Stimulated activated CD8-positive, alpha-beta memory T cell treated with anti-CD3 and anti-CD28 coated beads, Interleukin-12 subunit alpha, Interleukin-12 subunit beta, amount 100 ng/mL, for 1 hour (primary cell): ENCODE measurements around the gene HTT.

Experiments used
- DNase-seq: peaks from one replicate; pipeline ENCODE4 v3.0.0-alpha.2; 2020; ENCODE audit warnings: low read depth

The HTT gene

DNA sequence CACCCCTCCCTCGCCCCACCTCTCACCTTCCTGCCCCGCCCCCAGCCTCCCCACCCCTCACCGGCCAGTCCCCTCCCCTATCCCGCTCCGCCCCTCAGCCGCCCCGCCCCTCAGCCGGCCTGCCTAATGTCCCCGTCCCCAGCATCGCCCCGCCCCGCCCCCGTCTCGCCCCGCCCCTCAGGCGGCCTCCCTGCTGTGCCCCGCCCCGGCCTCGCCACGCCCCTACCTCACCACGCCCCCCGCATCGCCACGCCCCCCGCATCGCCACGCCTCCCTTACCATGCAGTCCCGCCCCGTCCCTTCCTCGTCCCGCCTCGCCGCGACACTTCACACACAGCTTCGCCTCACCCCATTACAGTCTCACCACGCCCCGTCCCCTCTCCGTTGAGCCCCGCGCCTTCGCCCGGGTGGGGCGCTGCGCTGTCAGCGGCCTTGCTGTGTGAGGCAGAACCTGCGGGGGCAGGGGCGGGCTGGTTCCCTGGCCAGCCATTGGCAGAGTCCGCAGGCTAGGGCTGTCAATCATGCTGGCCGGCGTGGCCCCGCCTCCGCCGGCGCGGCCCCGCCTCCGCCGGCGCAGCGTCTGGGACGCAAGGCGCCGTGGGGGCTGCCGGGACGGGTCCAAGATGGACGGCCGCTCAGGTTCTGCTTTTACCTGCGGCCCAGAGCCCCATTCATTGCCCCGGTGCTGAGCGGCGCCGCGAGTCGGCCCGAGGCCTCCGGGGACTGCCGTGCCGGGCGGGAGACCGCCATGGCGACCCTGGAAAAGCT lies at the start of gene HTT, which contains the start of gene HTT-AS:
TSS of gene HTT (plus strand) at position 604 of the 768 bp plus-strand sequence. CDS start at position 749, 145 bp downstream.
TSS of gene HTT-AS (minus strand) at position 461 of the 768 bp plus-strand sequence.
- peak; percentile 92 for DNase-seq

- no peak for DNase-seq
Observed at GRCh38 chr4:3025881-3026280, 48.6 kb upstream of the HTT start.

DNA sequence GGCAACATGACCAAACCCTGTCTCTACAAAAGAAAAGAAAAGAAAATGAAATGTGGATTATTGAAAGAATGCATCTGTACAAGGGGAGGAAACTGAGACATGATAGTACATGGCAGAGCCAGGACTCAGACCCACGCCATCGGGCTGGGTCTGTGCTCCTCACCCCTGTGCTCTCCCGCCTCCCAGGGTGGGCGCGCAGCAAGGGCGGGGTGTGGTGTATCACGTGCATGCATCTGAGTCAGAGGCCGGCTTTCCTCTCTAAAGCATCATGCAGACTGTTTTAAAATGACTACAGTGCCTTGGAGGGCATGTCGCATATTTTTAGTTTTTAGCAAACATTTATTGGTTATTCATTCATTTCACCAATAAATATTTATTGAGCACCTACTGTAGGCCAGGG lies 47.9 kb upstream of the HTT start:
- no peak for DNase-seq

- DNase-seq = no peak
Observed at GRCh38 chr4:3029464-3029863, 45.0 kb upstream of the HTT start.

GRCh38 chr4:3030566-3031356 lies 43.7 kb upstream of the HTT start:
- DNase-seq = no peak

DNA sequence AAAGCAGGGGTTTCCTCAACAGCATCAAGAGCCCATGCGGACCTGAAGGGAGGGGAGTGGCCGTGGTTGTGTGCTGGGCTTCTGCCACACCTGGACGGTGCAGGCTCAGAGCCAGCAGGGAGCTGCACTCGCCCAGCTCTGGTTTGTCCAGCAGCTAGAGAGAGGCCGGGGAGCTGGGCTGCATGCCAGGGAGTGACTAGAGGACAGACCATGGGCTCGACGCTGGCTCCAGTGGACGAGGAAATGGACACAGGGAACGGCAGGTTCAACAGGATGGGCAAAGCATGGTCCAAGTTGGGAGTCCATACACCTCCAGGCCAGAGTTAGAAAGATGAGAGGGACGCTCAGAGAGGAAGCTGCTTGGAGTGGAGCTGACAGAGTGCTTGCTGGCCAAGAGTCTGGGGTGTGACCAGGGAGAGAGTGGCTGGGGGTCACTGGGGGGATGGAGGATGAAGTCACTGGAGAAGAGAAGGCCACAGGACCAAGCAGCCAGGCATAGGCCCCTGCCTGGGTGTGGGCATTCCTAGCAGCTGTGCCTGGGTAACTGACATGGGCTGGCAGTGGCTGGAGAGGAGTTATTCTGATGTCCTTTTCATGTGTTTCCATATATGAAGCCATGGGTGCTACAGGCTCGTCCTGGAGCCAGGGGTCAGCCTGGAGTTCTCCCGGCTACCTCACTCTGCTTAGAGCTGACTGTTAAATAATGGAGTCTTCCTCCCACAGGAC lies 43.0 kb upstream of the HTT start:
- no peak for DNase-seq

DNA sequence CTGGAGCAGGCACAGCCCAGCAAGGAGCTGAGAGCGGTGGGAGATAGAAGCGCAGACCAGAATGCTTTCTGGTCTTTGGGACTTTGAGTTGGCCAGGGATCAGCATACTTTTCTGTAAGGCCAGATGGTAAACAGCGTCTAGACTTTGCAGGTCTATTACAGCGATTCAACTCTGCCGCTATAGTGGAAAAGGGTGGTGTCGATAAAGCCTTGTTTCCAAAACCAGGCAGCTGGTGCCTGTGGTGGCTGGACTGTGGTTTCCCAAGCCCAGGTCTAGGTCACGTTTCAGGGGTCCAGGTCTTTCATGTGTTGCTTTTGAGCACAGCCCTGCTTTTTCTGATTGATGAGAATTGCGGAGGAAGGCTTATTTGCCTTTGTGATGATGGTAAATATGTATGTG lies 40.2 kb upstream of the HTT start:
- no peak for DNase-seq

- DNase-seq = no peak
Observed at GRCh38 chr4:3035249-3035648, 39.2 kb upstream of the HTT start.

- DNase-seq = no peak
Observed at GRCh38 chr4:3035674-3036073, 38.8 kb upstream of the HTT start.

DNA sequence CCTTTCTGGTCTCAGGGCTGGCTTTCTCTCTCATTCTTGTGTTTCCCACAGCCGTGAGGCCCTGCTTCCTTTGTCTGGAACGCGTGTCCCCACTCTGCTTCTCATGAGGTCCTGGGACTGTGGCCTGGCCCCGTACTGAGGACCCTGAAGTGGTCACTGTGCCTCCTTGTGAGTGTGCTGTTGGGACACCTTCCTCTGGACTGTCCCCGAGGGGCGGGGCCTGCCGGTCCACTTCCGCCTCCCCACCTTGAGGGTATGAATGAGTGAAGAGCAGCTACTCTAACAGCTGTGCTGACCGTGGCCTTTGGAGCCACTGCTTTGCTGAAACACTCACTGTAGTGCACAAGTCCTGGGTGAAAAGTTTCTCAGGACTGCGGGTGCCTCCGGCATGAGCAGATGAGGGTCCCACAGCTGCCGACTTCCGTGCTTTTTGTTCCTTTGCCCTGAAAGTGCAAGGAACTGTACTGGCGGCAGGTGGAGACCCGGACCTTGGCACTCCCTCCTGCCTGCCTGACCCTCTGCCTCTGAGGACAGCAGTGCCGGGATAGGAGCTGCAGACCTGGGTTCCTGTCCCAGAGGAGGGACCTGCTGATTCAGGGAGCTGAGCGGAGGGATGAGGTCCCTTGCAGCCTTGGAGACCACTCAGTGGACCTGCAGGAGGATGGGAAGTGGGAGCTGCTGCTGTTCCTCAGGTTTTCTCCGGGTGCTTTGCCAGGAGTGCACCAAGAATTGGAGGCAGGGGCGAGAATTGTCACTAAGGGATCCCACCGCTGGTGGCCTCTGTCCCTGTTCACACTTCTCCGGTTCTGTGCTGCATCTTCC lies 38.1 kb upstream of the HTT start:
- DNase-seq = no peak

DNA sequence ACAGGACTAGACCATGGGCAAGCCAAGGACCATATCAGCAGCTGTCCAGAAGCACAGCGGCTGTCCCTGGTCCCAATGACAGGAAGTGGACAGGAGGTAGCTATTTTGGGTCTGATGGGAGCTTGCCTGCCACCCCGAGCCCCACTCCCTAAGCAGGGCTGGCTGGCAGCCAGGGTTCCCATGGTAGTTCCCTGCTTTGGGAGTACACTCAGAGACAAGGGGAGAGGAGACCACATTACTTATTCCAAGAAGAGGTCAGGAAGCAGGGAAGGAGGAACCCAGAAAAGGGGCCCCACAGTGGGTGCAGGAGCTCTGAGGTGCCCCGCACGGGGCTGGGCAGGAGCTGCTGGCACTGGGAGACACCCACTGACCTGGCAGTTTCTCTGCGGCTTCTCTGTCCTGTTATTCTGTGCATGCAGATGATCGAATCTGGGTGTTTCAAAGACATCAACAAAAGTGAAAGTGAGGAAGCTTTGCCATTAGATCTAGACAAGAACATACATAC lies 36.5 kb upstream of the HTT start:
- no peak for DNase-seq

- no peak for DNase-seq
Observed at GRCh38 chr4:3039706-3040366, 34.6 kb upstream of the HTT start.

- no peak for DNase-seq
Observed at GRCh38 chr4:3040452-3041191, 33.9 kb upstream of the HTT start.

GRCh38 chr4:3041192-3042142 lies 33.0 kb upstream of the HTT start:
- no peak for DNase-seq

GRCh38 chr4:3042226-3042625 lies 32.3 kb upstream of the HTT start:
- no peak for DNase-seq

DNA sequence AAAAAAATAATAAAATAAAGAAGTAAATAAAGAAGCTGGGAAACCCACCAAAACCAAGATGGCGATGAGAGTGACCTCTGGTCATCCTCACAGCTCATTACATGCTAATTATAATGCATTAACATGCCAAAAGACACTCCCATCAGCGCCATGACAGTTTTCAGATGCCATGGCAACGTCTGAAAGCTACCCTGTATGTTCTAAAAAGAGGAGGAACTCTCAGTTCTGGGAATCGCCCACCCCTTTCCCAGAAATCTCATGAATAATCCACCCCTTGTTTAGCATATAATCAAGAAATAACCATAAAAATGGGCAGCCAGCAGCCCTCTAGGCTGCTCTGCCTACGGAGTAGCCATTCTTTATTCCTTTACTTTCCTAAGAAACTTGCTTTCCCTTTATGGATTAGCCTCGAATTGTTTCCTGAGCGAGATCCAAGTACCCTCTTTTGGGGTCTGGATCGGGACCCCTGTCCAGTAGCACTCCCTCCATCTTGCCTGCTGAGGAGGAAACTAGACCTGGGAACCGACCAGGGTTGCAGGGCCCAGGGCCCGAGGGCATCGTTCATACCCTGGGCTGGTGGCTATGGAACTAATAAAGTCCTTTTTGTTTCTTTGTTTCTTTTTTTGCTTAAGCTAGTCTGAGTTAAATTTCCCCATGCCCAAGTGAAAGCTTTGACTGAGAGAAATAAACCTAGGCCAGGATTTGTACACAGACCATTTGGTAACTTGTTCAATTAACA lies 31.0 kb upstream of the HTT start:
- DNase-seq = no peak

DNA sequence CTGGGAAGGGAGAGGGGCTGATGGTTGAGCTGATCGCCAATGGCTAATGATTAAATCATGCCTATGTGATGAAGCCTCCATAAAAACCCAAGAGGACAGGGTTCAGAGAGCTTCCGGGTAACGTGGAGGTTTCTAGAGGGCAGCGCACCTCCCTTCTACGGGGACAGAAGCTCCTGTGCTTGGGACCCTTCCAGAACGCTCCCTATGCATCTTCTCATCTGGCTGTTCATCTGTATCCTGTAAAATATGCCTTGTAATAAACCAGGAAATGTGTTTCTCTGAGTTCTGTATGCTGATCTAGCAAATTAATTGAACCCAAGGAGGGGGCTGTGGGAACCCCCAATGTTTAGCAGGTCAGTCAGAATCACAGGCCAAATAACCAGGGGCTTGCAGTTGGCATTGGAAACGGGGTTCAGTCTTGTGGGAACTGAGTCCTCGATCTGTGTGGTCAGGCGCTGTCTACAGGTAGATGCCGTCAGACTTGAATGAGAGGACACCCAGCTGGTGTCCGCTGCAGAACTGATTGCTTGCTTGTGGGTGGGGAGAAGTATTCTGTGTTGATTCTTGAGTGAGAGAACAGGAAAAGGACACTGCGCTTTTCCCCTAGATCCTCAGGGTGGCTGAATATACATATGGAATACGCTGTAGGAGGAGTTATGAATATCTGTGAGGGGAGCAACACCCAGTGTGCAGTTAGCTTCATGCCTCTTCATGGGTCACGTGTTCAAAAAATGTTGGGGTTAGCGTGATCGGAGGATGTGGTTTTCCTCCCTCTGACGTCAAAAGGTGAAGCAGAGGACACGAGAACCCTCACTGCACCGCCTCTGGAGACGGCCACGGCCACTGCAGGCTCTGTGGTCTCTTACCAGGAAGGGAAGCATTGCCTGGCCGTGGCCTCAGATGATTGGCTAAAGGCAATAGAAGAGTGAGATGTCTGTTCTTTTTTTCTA lies 29.3 kb upstream of the HTT start:
- DNase-seq = peak; percentile 54
